Esophagus (tissue), 2 donors: Measurements from ENCODE around the gene ZNF486. TPM values are rescaled to one million over a fixed set of nuclear protein-coding genes. Genes with fewer than 3 reads are reported as not detected.
"Not testable (repeated sequence)": the region's sequence is repeated elsewhere in the genome, so short reads cannot be mapped to it uniquely, and the experiment has no call there.

ENCODE experiments used
- H3K27ac ChIP-seq, 2 donors: one replicate each; pipeline ENCODE4 v1.5.1; 2013; ENCODE audit warnings: low read depth in 2 of 2, mild to moderate bottlenecking in 2 of 2, inconsistent platforms in 1 of 2, low read length in 1 of 2, moderate library complexity in 1 of 2
- H3K27me3 ChIP-seq, 2 donors: one replicate each; pipeline ENCODE4 v1.6.1; 2013; ENCODE audit warnings: low read length in 2 of 2, control low read depth in 1 of 2, mild to moderate bottlenecking in 1 of 2; ENCODE audit not compliant: insufficient read depth in 2 of 2, control insufficient read depth in 1 of 2
- H3K36me3 ChIP-seq, 2 donors: one replicate each; pipeline ENCODE4 v1.6.1; 2013; ENCODE audit warnings: low read length in 1 of 2; ENCODE audit not compliant: control insufficient read depth in 2 of 2, insufficient read depth in 2 of 2
- H3K4me1 ChIP-seq, 2 donors: one replicate each; pipeline ENCODE4 v1.6.1; 2013; ENCODE audit warnings: low read length in 1 of 2; ENCODE audit not compliant: control insufficient read depth in 2 of 2, insufficient read depth in 2 of 2
- H3K4me3 ChIP-seq, 2 donors: one replicate each; pipeline ENCODE4 v1.5.1; 2013; ENCODE audit warnings: low read length in 2 of 2, mild to moderate bottlenecking in 2 of 2, low read depth in 1 of 2, moderate library complexity in 1 of 2
- H3K9me3 ChIP-seq, 2 donors: one replicate each; pipeline ENCODE4 v1.6.1; 2013; ENCODE audit warnings: mild to moderate bottlenecking in 2 of 2, low read depth in 1 of 2, low read length in 1 of 2, moderate library complexity in 1 of 2; ENCODE audit not compliant: control insufficient read depth in 2 of 2, insufficient read depth in 1 of 2
- WGBS, 2 donors: extraction: QIAGEN DNeasy Blood & Tissue Kit; methylation state at CpG; one replicate each; pipeline ENCODE4 v1.1.7; 2013; 5-methylcytosine and 5-hydroxymethylcytosine counted together
- polyA plus RNA-seq, 2 donors: library from polyadenylated mRNA; stranded (reverse); fragments of 200-250 nt; gene quantifications; one replicate each; pipeline ENCODE4 v1.2.3, GENCODE V29; 2013
- donor health status: healthy with polysubstance abuse.
- donor health status: Bipolar disorder and iron deficiency.

Gene ZNF486
- polyA plus RNA-seq, 2 donors = 0.88 to 1.1 TPM

- Histone ChIP-seq H3K9me3 (no peaks in the 10 kb centered on the region), H3K27me3 (no peaks in the 10 kb centered on the region), H3K27ac (no peak overlapping the region), H3K36me3 (no peaks in the 10 kb centered on the region), H3K4me1 (peaks cover 0 to 3% of the 10 kb centered on the region in 2 donors), H3K4me3 (no peak overlapping the region)
- 72 to 78% methylated on average over 3 of the region's 3 CpGs for WGBS, 2 donors
Observed at GRCh38 chr19:20162821-20163220, 4.2 kb upstream of the ZNF486 start.

GRCh38 chr19:20164456-20164855 lies 2.6 kb upstream of the ZNF486 start:
- Histone ChIP-seq H3K27ac (no peak overlapping the region), H3K4me3 (no peak overlapping the region), H3K27me3 (no peaks in the 10 kb centered on the region), H3K4me1 (peaks cover 0 to 4% of the 10 kb centered on the region in 2 donors), H3K9me3 (no peaks in the 10 kb centered on the region), H3K36me3 (no peaks in the 10 kb centered on the region)
- 88 to 98% methylated on average over 1 of the region's 1 CpG for WGBS, 2 donors

DNA sequence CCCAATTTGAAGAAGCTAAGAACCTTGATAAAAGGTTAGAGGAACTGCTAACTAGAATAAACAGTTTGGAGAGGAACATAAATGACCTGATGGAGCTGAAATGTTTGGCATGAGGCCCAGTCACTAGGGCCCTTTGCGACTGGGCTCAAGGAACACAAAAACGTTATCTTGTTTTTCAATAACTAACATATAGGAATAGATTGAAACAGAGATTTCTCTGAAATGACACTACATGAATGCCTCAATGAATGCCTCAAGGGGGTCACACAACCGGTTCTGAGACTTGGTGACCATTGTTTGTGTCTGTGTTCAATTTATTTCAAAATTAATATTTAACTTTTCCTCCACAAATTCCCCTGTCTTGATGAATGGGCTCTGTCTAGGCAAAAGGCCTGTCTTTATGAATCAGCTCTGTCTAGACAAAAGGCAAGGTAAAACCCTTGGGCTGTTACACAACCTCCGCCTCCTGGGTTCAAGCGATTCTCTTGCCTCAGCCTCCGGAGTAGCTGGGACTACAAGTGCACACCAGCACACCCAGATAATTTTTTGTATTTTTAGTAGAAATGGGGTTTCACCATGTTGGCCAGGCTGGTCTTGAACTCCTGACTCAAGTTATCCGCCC lies 932 bp upstream of the ZNF486 start:
- Histone ChIP-seq H3K9me3 (no peaks in the 10 kb centered on the region), H3K4me3 (no peak overlapping the region), H3K4me1 (peaks cover 0 to 4% of the 10 kb centered on the region in 2 donors), H3K36me3 (no peaks in the 10 kb centered on the region), H3K27me3 (no peaks in the 10 kb centered on the region), H3K27ac (no peak overlapping the region)
- WGBS, 2 donors = 61 to 68% methylated on average over 7 of the region's 7 CpGs

- Histone ChIP-seq H3K9me3 (no peaks in the 10 kb centered on the region), H3K27me3 (no peaks in the 10 kb centered on the region), H3K4me1 (peaks cover 0 to 4% of the 10 kb centered on the region in 2 donors), H3K4me3 (peak overlapping the region; percentile 86 to 87), H3K27ac (peak overlapping the region; percentile 72 to 91), H3K36me3 (no peaks in the 10 kb centered on the region)
- 21 to 28% methylated on average over 22 of the region's 22 CpGs for WGBS, 2 donors
Observed at GRCh38 chr19:20167651-20168122, 673 bp downstream of the ZNF486 start.

DNA sequence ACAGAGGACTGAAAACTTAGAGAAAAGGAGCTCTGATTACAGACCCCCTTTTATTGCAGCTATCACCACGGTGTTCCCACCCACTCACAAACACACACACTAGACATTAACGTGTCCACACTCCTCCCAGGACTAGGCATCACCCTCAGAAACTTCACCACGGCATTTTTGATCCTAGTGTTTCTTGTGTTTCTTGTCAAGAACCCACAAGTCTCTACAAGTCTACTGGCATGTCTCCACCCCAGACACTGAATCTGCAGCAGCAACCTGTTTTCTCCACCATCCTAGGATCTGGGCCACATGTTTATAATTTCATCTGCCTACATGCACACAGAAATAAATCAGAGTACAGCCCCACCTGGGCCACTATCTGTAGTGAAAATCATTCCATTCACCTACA lies 4.3 kb downstream of the ZNF486 start:
- H3K27ac ChIP-seq = peak overlapping the region in 1 of 2 donors; percentile 13
- no peaks in the 10 kb centered on the region for H3K9me3 ChIP-seq
- H3K27me3 ChIP-seq = no peaks in the 10 kb centered on the region
- 51 to 56% methylated on average over 3 of the region's 3 CpGs for WGBS, 2 donors
- peaks cover 0 to 4% of the 10 kb centered on the region in 2 donors for H3K4me1 ChIP-seq
- no peak overlapping the region for H3K4me3 ChIP-seq
- no peaks in the 10 kb centered on the region for H3K36me3 ChIP-seq

DNA sequence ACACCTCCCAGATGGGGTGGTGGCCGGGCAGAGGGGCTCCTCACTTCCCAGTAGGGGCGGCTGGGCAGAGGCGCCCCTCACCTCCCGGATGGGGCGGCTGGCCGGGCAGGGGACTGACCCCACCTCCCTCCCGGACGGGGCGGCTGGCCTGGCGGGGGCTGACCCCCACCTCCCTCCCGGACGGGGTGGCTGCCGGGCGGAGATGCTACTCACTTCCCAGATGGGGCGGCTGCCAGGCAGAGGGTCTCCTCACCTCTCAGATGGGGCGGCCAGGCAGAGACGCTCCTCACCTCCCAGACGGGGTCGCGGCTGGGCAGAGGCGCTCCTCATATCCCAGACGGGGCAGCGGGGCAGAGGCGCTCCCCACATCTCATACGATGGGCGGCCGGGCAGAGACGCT lies 8.8 kb downstream of the ZNF486 start:
- H3K4me3 ChIP-seq, H3K36me3 ChIP-seq, H3K4me1 ChIP-seq, H3K27ac ChIP-seq, H3K27me3 ChIP-seq, H3K9me3 ChIP-seq: not testable (repeated sequence)
- 95 to 97% methylated on average over 26 to 28 of the region's 28 CpGs for WGBS, 2 donors

DNA sequence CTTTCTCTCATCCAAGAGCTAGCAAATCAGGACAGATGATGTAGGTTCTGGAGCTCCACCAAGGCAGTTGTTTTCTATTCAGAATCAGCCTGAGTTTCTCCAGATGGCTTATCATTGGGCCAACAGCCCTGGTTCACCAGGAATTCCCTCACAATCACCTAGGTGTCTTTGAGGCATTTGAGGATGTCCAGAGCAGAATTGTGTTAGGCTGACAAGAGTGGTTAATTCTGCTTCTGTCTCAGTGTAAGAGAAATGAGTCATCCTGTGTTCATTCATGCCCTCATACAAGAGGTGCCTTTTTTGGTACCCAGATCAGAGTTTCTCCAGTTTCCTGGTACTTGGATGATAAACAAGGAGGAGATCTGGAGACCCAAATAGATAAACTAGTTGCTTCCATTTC lies 12.9 kb downstream of the ZNF486 start:
- not testable (repeated sequence) for H3K27me3 ChIP-seq, H3K9me3 ChIP-seq, H3K4me1 ChIP-seq, H3K27ac ChIP-seq, H3K36me3 ChIP-seq, H3K4me3 ChIP-seq

GRCh38 chr19:20182222-20182785 lies 15.3 kb downstream of the ZNF486 start:
- Histone ChIP-seq H3K36me3 (no peaks in the 10 kb centered on the region), H3K9me3 (peaks cover 0 to 2% of the 10 kb centered on the region in 2 donors), H3K4me1 (no peaks in the 10 kb centered on the region), H3K4me3 (no peak overlapping the region), H3K27me3 (no peaks in the 10 kb centered on the region), H3K27ac (no peak overlapping the region)

DNA sequence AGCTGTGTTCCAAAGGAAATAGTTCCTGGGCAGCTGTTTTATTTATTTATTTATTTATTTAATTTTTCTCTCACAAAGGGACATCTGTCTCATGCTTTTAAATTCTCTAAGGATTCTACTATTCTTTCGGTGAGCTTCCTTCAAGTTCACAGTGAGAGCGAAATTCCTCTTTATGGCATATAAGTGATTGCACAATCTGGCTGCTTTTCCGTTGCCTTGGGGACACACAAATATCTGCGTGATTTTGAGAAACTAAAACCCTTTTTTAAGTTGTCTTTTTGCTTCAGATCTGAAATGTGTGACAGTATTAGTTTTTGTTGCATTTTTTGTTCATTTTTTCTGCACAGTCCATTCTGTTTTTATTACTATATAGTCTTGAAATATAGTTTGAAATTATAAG lies 19.2 kb downstream of the ZNF486 start:
- no peak overlapping the region for H3K27ac ChIP-seq
- WGBS, 2 donors = 81 to 89% methylated on average over 4 of the region's 4 CpGs

GRCh38 chr19:20197747-20198146 lies 30.7 kb downstream of the ZNF486 start:
- Histone ChIP-seq H3K36me3 (no peaks in the 10 kb centered on the region), H3K4me3 (no peak overlapping the region), H3K27ac (no peak overlapping the region), H3K27me3 (no peaks in the 10 kb centered on the region), H3K4me1 (no peaks in the 10 kb centered on the region), H3K9me3 (peaks cover 0 to 13% of the 10 kb centered on the region in 2 donors)
- 96 to 98% methylated on average over 3 of the region's 3 CpGs for WGBS, 2 donors

More for the DNA sequence above, 19.2 kb downstream of the ZNF486 start:
- H3K9me3 ChIP-seq = no peaks in the 10 kb centered on the region
- H3K36me3 ChIP-seq = peaks cover 3 to 4% of the 10 kb centered on the region in 2 donors
- H3K27me3 ChIP-seq = no peaks in the 10 kb centered on the region
- H3K4me3 ChIP-seq = no peak overlapping the region
- no peaks in the 10 kb centered on the region for H3K4me1 ChIP-seq
